Measurements from ENCODE around the gene DOCK4.

GRCh38 chr7:111744501-111745155, 461.6 kb downstream of the DOCK4 start:
- TF ChIP-seq CTCF (conservative IDR thresholded peaks at IDR 0.05 in 1 of 2, IDR thresholded peaks at IDR 0.05 in 1 of 2; ENCODE audit: extremely low read depth in 1 of 2, insufficient read depth in 1 of 2, low read depth in 1 of 2, low read length in 2 of 2), result no peak
- TF ChIP-seq EZH2 (IDR thresholded peaks at IDR 0.05; ENCODE audit: borderline replicate concordance, low read length), result no peak

Measured in mammary epithelial cell (primary cell).